ENCODE data around the gene SBNO1.

GRCh38 chr12:123387508-123388176, 23.0 kb upstream of the SBNO1 start:
- TF ChIP-seq POLR2A (IDR thresholded peaks at IDR 0.05) (no peak), CTCF (IDR thresholded peaks at IDR 0.05) (no peak)

Measured in tibial nerve (tissue), 3 donors.